Activated T-helper 17 cell treated with anti-CD3 and anti-CD28 coated beads, Interleukin-2, amount 50 U/mL, for 72 hours (primary cell): ENCODE results near the gene SLC16A4. TPM values are rescaled to one million over a fixed set of nuclear protein-coding genes. Genes with fewer than 3 reads are reported as not detected.
A peak's percentile ranks its signal among the peaks of the same experiment; 100 is the strongest.
"Not testable (repeated sequence)": the region's sequence is repeated elsewhere in the genome, so short reads cannot be mapped to it uniquely, and the experiment has no call there.

Experiments
- ATAC-seq: fragments of 150-1000 bp; cut with Tn5 transposase; replicated peaks from 2 replicates; pipeline ENCODE4 v1.10.0; 2021; ENCODE audit warnings: mild to moderate bottlenecking, moderate library complexity
- H3K27ac Mint-ChIP-seq: one replicate; pipeline ENCODE4 v1.8.0; 2022; ENCODE audit warnings: mixed read lengths
- H3K27me3 Mint-ChIP-seq: one replicate; pipeline ENCODE4 v1.8.0; 2022; ENCODE audit warnings: mixed read lengths
- H3K36me3 Mint-ChIP-seq: one replicate; pipeline ENCODE4 v1.8.0; 2022; ENCODE audit warnings: low read depth, mild to moderate bottlenecking, mixed read lengths
- H3K4me1 Mint-ChIP-seq: one replicate; pipeline ENCODE4 v1.8.0; 2022; ENCODE audit warnings: mixed read lengths
- H3K4me3 Mint-ChIP-seq: one replicate; pipeline ENCODE4 v1.8.0; 2022; ENCODE audit warnings: mild to moderate bottlenecking, mixed read lengths
- H3K9me3 Mint-ChIP-seq: one replicate; pipeline ENCODE4 v1.8.0; 2022; ENCODE audit warnings: mixed read lengths
- total RNA-seq, 2 donors: library from RNA; stranded (reverse); gene quantifications; one replicate each; pipeline ENCODE4 v1.2.3, GENCODE V29; 2022

Gene SLC16A4
- under 1 TPM; 0.19 to 0.58 TPM for total RNA-seq

- Mint-ChIP-seq H3K36me3 (peaks cover 19% of the 10 kb centered on the region), H3K27ac (no peak within 1 kb of the TSS), H3K4me1 (peaks cover 6% of the 10 kb centered on the region), H3K9me3 (no peaks in the 10 kb centered on the region), H3K4me3 (no peak within 1 kb of the TSS), H3K27me3 (no peaks in the 10 kb centered on the region)
- ATAC-seq, result no peak
These were observed at the start of gene SLC16A4 for GRCh38 chr1:110390692-110391245. Gene SLC16A4, minus strand, starts transcription at chr1:110391026. Its CDS starts 1,703 bp downstream, at chr1:110389323.

- H3K36me3 Mint-ChIP-seq, H3K4me3 Mint-ChIP-seq, ATAC-seq, H3K9me3 Mint-ChIP-seq, H3K4me1 Mint-ChIP-seq, H3K27ac Mint-ChIP-seq: not testable (repeated sequence)
- peaks cover 10% of the 10 kb centered on the region for H3K27me3 Mint-ChIP-seq
These were observed 49.0 kb upstream of the SLC16A4 start for GRCh38 chr1:110439873-110440272.

GRCh38 chr1:110438893-110439292 lies 48.1 kb upstream of the SLC16A4 start:
- ATAC-seq, result no peak

GRCh38 chr1:110437645-110438299 lies 46.9 kb upstream of the SLC16A4 start:
- not testable (repeated sequence) for H3K4me1 Mint-ChIP-seq, ATAC-seq, H3K36me3 Mint-ChIP-seq, H3K9me3 Mint-ChIP-seq, H3K4me3 Mint-ChIP-seq
- peak overlapping the region; percentile 9 for H3K27ac Mint-ChIP-seq
- H3K27me3 Mint-ChIP-seq, result peaks cover 10% of the 10 kb centered on the region

More at GRCh38 chr1:110438893-110439292, 48.1 kb upstream of the SLC16A4 start:
- Mint-ChIP-seq H3K36me3 (no peaks in the 10 kb centered on the region), H3K27ac (no peak overlapping the region), H3K27me3 (peaks cover 10% of the 10 kb centered on the region), H3K4me1 (no peaks in the 10 kb centered on the region), H3K9me3 (no peaks in the 10 kb centered on the region), H3K4me3 (no peak overlapping the region)

GRCh38 chr1:110436635-110437034 lies 45.8 kb upstream of the SLC16A4 start:
- Mint-ChIP-seq H3K9me3 (no peaks in the 10 kb centered on the region), H3K27ac (no peak overlapping the region), H3K27me3 (peaks cover 14% of the 10 kb centered on the region), H3K36me3 (no peaks in the 10 kb centered on the region), H3K4me1 (no peaks in the 10 kb centered on the region), H3K4me3 (no peak overlapping the region)
- ATAC-seq, result no peak

GRCh38 chr1:110434946-110435345 lies 44.1 kb upstream of the SLC16A4 start:
- no peak for ATAC-seq

GRCh38 chr1:110433803-110434202 lies 43.0 kb upstream of the SLC16A4 start:
- no peak for ATAC-seq
- Mint-ChIP-seq H3K4me3 (no peak overlapping the region), H3K27me3 (peaks cover 16% of the 10 kb centered on the region), H3K27ac (no peak overlapping the region), H3K9me3 (no peaks in the 10 kb centered on the region), H3K36me3 (no peaks in the 10 kb centered on the region), H3K4me1 (no peaks in the 10 kb centered on the region)

More at GRCh38 chr1:110434946-110435345, 44.1 kb upstream of the SLC16A4 start:
- Mint-ChIP-seq H3K27me3 (peaks cover 20% of the 10 kb centered on the region), H3K9me3 (no peaks in the 10 kb centered on the region), H3K36me3 (no peaks in the 10 kb centered on the region), H3K4me1 (no peaks in the 10 kb centered on the region), H3K27ac (no peak overlapping the region), H3K4me3 (no peak overlapping the region)

- no peaks in the 10 kb centered on the region for H3K4me1 Mint-ChIP-seq
- H3K4me3 Mint-ChIP-seq, result no peak overlapping the region
- no peaks in the 10 kb centered on the region for H3K36me3 Mint-ChIP-seq
- H3K27me3 Mint-ChIP-seq, result peaks cover 16% of the 10 kb centered on the region
- ATAC-seq, result no peak
- H3K9me3 Mint-ChIP-seq, result no peaks in the 10 kb centered on the region
- H3K27ac Mint-ChIP-seq, result no peak overlapping the region
These were observed 42.4 kb upstream of the SLC16A4 start for GRCh38 chr1:110433213-110433612.

- no peaks in the 10 kb centered on the region for H3K4me1 Mint-ChIP-seq
- no peaks in the 10 kb centered on the region for H3K9me3 Mint-ChIP-seq
- H3K27me3 Mint-ChIP-seq, result peaks cover 16% of the 10 kb centered on the region
- H3K4me3 Mint-ChIP-seq, result no peak overlapping the region
- H3K27ac Mint-ChIP-seq, result no peak overlapping the region
- H3K36me3 Mint-ChIP-seq, result no peaks in the 10 kb centered on the region
- no peak for ATAC-seq
These were observed 40.1 kb upstream of the SLC16A4 start for GRCh38 chr1:110430901-110431300.

- Mint-ChIP-seq H3K36me3 (no peaks in the 10 kb centered on the region), H3K4me1 (no peaks in the 10 kb centered on the region), H3K9me3 (no peaks in the 10 kb centered on the region), H3K27me3 (peaks cover 16% of the 10 kb centered on the region), H3K27ac (no peak overlapping the region), H3K4me3 (no peak overlapping the region)
- no peak for ATAC-seq
These were observed 39.5 kb upstream of the SLC16A4 start for GRCh38 chr1:110430366-110430765.

- Mint-ChIP-seq H3K9me3 (no peaks in the 10 kb centered on the region), H3K27ac (no peak overlapping the region), H3K4me1 (no peaks in the 10 kb centered on the region), H3K4me3 (no peak overlapping the region), H3K36me3 (no peaks in the 10 kb centered on the region), H3K27me3 (peaks cover 16% of the 10 kb centered on the region)
- no peak for ATAC-seq
These were observed 38.1 kb upstream of the SLC16A4 start for GRCh38 chr1:110428946-110429345.

- no peaks in the 10 kb centered on the region for H3K4me1 Mint-ChIP-seq
- ATAC-seq, result no peak
- no peaks in the 10 kb centered on the region for H3K9me3 Mint-ChIP-seq
- H3K27me3 Mint-ChIP-seq, result peaks cover 14% of the 10 kb centered on the region
- H3K27ac Mint-ChIP-seq, result no peak overlapping the region
- no peak overlapping the region for H3K4me3 Mint-ChIP-seq
- H3K36me3 Mint-ChIP-seq, result no peaks in the 10 kb centered on the region
These were observed 36.0 kb upstream of the SLC16A4 start for GRCh38 chr1:110426854-110427253.

- H3K4me3 Mint-ChIP-seq, result no peak overlapping the region
- ATAC-seq, result no peak
- no peaks in the 10 kb centered on the region for H3K36me3 Mint-ChIP-seq
- no peaks in the 10 kb centered on the region for H3K9me3 Mint-ChIP-seq
- H3K27me3 Mint-ChIP-seq, result peaks cover 4% of the 10 kb centered on the region
- H3K27ac Mint-ChIP-seq, result no peak overlapping the region
- H3K4me1 Mint-ChIP-seq, result peaks cover 5% of the 10 kb centered on the region
These were observed 34.9 kb upstream of the SLC16A4 start for GRCh38 chr1:110425612-110426152.

GRCh38 chr1:110424699-110425611 lies 34.1 kb upstream of the SLC16A4 start:
- H3K27ac Mint-ChIP-seq, result no peak overlapping the region
- no peak for ATAC-seq
- H3K4me1 Mint-ChIP-seq, result peaks cover 5% of the 10 kb centered on the region
- H3K4me3 Mint-ChIP-seq, result no peak overlapping the region
- H3K36me3 Mint-ChIP-seq, result no peaks in the 10 kb centered on the region
- H3K27me3 Mint-ChIP-seq, result no peaks in the 10 kb centered on the region
- no peaks in the 10 kb centered on the region for H3K9me3 Mint-ChIP-seq
